GM18873 (cell line): ENCODE measurements around the gene TTLL5.

Experiments
- ATAC-seq: cut with Tn5 transposase; IDR thresholded peaks from one replicate; pipeline ENCODE4 v1.9.1; 2021; ENCODE audit warnings: mild to moderate bottlenecking, moderate library complexity, moderate number of reproducible peaks; ENCODE audit not compliant: unreplicated experiment, low FRiP score

The TTLL5 gene

DNA sequence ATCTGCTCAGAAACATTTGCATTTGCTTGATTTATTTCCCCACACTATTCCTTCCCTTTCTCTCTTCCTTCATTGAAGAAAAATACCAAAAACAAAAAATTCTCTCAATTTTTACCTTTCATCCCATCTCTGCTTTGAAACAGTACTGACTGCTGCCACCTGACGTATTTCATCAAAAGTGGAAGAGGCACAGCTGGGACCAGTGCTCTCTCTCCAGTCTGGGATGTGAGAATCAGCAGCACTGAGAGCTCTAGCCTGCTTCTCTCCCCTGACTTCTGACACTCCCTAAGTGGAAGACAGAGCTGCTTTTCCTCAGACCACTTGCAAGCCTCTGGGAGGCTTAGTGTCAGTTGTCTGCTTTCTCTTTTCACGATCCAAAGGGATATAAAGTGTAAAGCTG lies 36.9 kb downstream of the TTLL5 start:
- no peak for ATAC-seq

DNA sequence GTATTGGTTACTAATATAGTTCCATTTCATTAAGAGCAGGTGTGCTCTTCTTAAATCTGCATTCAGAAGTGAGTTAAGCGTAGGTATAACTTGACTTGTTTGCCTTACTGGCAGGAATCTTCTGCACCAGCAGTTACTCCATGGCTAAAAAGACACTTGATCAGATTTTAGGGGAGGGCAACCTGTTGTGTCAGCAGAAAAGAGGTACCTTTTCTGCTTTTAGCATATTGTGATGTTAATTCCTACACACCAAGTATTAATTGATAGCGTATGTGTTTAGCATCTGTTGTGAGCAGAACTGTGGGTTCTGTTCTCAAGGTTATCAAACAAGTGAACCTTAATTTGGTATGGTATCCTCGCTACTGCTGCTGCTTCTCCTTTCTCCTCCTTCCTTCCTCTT lies 38.3 kb downstream of the TTLL5 start:
- ATAC-seq = no peak

DNA sequence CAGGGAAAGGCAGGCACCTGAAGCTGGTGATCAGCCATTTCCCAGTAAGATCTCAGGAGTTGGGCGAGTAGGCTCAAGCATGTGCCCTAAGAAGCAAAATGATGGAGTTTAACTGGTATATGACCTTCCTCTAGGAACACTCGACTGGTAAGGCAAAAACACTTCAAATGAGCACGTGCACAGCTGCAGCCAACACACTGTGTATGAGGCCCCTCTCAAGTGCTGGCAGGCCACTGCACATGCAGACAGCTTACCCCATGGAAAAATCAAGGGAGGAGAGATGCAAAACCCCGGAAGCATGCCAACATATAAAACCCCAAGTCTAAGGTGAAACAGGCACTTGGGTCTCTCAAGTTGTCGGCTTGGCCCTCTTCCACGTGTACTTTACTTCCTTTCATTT lies 39.2 kb downstream of the TTLL5 start:
- no peak for ATAC-seq

DNA sequence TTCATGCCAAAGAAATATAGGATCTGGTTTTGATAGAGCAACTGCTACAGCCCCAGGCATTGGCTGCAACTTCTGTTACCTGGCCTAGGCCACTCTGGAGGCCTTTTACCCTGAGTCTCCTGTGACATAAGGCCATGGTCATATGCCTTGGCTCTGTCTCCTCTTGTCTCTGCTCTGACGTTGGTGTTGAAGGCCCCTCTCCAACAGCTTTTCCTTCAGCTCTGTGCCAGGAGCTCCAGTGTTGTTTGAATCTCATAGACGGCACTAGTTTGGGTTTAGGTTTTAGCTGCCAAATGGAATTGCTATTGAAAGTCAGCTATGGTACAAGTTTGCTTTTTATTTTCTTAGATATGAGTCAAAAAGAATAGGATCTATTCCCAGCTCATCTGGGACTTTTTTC lies 41.1 kb downstream of the TTLL5 start:
- ATAC-seq = no peak

DNA sequence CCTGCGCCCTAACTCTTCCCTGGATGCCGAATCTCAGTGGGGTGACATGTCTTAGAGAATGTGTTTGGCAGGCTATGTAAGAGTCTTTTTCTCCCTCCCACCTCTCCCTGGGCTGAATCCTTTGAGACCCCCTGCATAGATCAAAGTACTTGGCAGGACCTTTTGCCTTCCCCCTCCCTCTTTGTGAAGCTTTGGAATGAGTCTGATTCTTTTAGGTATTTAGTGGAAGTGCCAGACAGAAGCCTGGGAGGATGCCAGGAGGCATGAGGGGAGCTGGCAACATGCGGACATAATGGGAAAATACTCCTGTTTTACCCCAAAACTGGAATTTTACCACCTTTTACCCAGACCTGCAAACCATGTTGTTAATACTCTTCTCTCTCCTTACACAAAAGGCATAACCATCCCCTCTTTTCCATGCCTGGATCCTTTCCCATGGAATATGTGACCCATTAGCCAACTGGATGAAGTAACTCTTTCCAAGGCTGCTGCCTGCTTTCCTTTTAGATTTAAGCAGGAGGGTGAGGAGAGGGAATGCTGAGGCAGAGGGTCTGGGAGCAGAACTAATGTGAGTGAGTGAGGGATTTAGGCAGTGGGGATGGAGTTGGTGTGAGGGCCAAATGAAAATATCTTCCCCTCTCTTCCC lies 41.7 kb downstream of the TTLL5 start:
- ATAC-seq = no peak

DNA sequence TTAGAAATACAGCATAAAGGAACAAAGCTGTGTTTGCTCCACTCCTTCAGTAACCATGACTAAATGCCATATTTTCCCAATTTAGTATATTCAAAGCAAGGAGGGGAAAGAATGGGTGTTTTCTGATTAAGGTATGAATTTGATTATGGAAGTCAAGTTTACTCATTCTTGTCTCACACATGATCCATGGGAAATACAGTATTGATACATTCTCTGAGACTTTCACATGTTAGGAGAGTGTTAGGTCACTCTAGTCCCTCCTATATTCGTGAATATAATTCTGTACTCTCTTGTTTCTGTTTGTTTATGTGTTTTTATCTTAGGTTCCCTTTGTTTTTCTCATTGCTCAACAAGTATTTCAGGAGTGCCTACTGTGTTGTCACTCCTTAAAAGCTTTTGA lies 42.4 kb downstream of the TTLL5 start:
- ATAC-seq = no peak

DNA sequence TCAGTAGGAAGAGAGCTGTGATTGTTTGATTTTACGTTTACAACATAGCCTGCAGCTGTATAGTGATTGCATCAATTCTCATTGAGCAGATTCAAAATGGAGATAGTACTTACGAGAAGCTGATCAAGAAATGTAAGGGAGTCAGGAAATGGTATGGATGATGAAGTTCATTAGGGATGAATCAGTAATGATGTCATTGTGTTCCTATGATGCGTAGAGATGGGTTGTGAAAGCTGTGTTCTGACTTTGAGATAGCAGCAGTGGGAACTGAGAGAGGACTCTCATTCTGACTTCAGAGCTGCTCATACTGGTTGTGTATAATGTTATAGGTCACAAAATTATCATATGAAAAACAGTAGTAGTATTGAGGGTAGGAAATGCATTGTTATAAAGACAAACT lies 44.0 kb downstream of the TTLL5 start:
- ATAC-seq = no peak

DNA sequence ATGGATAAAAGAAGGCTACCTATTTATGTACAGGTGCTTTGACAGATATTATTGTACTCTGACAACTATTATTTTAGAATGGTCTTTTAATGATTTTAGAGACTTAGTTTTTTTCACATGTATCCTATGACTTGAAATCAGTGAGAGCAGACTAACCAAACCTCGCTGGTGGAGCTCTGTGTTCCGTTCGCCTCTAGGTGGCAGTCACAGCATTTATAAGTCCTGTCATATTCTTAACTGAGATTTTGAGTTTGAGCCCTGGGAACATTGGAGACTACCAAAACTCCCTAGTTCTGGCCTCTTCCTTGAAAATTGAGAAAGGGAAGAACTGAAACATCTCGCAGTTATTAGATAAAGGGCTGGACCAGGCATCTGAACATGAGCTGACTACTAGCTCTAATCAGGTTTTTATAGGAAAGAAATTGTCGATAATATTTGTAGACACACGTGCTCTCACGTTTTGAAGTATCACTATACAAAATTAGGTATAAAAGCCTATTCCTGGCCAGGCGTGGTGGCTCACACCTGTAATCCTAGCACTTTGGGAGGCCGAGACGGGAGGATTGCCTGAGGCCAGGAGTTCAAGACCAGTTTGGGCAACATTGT lies 48.3 kb downstream of the TTLL5 start:
- ATAC-seq = no peak

DNA sequence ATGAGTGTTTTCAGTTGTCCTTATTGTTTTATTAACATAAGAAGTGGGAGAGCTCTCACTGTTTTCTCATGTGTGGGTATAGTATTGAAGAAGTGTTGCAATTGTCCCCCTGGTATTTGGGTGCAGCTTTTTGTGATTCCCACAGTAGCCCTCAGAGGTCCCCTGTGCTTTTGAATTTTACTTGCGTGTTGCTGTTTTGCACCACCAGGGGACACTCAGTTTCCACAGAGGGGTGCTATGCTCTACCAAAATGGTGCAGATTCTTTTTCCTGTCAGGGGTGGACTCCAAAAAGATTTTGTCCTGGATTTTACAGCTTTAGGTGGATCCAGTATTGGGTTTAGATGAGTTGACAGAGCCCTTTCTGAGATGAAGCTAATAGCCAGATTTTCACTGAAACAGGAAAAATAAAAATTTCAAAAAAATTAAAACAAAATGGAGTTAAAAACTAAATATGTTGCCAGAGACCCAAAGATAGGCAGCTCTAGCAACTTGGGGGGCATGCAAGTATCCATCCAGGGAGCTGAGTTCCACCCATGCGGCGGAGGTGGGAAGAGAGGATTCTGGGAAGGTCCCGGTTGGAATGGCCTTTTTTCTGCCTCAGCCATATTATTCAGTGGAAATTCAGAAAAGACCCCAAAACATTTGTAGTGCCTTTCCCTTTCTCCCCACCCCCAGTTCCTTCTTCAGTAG lies 50.2 kb downstream of the TTLL5 start:
- no peak for ATAC-seq

DNA sequence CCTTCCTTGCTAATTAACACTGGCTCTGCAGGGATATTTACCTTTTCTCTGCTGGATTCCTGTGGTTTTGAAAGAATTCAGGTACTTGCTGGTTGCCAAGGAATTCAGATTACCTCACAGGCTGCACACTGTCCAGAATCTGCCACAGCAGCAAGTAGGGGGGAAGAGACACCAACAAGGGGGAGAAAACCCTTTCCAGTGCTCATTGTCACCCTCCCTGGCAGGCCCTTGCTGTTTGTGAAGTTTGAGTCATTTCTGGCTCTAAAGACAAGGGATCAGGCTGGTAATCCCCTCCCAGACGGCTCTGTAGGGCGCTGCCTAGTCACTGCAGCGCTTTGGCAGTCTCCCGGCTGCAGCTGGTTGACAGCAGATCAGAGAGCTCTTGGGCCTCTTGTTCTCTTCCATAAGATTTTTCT lies 50.8 kb downstream of the TTLL5 start:
- ATAC-seq = peak; percentile 61

DNA sequence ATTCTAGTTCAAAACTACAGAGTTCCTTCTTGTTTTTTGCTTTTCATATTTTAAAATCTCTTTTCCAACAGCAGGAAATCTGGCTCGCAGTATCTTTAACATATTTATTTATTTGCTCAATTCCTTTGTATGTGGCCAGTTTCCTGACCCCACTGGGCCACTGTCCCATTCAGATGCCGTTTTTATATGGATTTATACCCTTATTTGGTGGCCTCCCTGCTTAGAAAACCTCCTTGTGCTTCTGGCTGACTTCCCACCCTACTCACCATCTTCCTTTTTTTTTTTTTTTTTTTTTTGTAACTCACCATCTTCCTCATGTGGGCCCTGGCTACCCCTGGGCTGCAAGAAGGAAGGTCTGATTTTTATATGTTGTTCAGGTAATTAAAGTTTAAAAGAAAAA lies 53.9 kb downstream of the TTLL5 start:
- no peak for ATAC-seq

DNA sequence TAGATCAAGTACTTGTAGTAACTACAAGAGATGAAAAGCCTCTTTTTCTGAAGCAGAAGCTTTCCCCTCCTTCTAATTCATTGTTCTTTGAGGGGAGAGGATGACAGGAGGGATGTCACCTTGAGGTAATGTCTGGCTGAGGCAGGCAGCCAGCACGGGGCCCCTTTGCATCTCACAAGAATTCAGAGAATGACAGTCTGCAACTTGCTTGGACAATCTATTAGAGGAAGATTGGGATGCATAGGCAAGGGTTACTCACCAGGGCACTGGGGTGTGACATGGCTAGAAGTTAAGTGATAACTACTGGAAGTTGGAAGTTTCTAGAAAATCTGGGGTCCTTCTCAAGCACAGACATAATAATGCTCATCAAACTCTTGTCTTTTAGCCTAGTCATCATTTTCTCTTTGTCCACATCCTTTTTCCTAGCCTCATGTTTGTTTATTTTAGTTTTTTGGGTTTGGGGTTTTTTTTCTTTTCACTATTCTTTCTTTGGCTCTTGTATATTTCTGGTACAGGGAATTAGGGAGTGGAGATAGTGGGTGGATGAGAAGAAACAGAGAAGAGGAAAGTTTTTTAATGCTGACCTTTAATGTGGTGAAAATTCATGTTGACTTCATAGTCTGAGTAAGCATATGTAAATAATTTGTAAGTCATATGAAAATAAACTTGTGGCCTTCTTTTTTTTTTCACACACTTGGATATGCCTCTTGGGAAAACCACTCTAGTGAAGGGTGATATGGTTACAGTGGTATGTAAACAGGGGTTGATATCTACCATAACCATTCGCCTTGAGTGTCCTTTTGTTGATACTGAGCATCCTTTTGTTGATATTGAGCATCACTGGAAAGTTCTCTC lies 55.1 kb downstream of the TTLL5 start:
- ATAC-seq = no peak

DNA sequence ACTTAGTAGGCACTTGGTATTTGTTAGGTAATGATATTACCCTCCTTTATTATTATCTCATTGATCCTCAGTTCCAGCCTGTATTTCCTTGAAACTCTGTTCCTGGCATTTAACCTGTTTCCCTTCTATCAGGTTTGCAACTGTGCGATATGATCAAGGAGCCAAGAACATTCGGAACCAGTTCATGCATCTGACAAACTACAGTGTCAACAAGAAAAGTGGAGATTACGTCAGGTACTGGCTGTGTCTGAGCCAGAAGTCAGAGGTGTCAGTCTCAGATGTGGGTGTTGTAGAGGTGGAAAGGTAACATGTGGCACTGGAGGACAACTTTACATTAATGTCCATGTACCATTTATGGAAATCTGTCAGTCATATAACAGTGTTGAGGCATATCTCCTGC lies 56.7 kb downstream of the TTLL5 start:
- ATAC-seq = no peak

DNA sequence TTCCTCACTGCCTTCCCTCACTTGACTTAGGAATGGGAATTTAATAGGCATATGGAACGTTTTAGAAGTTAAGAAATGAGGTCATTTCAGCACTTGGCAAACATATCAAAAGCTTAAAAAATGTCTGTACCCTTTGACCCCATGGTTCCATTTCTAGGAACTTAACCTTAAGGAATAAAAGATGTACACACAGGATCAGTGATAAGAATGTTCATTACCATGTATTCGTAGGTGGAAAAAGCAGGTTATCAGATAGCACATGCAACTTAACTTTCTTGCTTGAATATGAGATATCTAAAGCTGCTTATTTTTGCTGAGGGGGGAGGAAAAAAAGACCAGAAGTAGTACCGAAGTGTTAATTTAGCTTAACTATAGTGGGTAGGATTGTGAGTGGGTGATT lies 57.2 kb downstream of the TTLL5 start:
- ATAC-seq = no peak

DNA sequence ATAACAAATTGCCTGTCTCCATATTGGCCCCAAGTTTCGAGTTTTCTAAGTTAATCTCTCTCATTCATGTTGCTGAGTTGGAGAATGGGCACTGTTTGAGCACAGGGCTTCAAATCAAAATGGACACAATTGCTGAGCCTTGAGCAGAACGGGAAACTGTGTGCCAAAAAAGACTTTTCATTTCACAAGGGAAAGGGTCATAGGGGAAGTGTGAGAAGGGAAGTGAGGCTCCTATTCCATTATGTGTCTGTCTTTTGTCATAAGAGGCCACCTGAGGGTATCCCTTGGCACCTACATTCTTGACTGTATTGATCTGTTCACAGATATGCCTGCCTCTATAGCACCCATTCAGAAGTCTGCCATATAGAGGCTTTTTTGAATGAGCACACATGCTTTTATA lies 59.1 kb downstream of the TTLL5 start:
- no peak for ATAC-seq

DNA sequence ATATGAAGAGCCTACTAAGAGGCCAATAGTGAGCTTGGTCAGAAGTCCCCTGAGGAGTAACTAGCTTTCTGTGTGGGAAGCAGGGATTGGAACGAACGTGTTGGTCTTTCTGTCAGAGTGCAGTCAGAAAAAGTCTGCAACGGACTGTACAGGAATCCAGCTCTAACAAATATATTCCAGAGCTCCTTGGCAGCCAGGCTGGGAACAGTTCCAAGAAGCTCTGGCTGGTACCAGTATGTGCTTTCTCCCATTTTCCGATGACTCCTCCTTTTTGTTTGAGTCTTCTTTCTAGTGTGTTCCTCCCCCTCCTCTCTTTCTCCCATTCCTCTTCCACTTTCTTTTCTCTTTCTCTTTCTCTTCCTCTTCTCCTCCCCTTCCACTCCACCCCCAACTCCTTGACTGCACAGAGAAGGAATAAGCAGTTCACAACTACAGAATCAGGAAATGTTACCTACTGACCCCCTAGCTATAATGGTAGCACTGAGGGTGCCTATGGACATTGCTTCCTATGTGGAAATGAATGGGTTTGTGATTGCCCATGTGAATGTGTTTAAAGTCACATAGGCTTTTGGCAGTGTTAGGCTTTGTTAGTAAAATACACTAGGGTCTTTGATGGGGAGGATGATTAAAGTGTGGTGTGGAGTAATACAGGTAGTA lies 59.9 kb downstream of the TTLL5 start:
- no peak for ATAC-seq

DNA sequence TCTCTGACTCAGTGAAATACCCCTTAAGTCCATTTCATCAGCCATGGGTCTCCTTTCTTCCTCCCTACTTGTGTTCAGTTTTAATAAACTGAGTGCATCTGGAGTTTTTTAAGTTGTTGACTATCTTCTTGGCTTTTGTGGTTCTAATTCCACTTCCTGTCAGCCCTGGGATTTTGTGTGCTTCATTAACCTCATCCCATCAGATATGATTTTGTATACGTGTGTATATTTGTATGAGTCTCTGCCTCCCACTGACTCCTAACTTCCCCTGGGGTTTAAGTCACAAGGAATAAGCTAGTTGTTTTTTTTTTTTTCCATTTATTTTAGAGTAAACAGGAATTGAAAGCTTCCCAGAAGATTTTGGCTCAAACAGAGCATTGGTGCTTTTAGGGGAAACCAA lies 62.7 kb downstream of the TTLL5 start:
- ATAC-seq = no peak

DNA sequence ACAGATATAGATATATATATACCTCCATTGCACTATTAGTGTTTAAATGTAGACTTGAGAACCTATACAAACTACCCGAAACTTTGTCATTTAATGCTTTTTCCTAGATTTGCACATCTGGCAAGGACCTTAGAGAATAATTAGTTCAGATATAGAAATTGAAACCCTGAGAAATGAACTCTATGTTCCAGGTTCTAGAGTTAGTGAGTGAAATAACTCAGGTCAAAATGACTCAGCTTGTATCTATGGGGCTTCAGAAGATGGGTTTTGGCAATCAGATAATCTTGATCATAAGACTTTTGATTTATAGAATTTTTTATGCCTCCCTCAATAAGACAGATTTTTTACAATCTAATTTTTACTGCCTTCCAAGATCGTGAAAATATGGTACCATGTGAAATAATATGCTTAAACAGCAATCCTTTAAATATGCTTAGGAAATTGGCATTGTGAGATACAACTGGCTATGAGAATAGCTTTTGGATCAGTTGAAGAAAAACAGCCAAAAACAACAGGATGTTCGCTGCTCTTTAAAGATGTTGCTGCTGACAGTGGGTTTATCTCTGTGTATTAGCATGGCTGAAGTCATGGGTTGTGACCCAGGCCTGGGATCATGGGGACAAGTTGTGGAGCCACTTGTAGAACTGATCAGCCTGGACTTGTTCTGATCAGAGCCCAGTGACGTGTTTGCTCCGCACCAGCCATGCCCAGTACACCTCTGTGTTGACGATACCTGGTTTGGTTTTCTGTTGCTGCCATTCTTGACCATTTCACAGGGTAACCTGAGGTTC lies 63.6 kb downstream of the TTLL5 start:
- no peak for ATAC-seq

DNA sequence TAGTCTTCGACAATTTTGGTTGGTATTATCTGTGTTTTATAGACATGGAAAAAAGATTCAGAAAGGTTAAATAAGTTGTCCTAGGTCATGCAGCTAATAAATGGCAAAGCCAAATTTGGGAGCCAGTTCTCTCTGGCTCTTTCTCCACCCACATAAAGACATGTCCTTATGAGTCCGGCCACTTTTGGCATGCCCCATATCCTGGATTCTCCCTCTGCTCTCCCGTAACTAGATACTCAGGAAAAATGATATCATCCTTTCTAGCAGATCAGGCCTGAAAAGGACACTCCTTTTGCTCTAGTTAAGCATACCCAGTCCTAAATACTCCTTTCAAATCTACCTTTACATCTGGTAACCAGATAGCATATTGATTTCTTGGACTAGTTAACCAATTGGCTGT lies 64.4 kb downstream of the TTLL5 start:
- no peak for ATAC-seq

DNA sequence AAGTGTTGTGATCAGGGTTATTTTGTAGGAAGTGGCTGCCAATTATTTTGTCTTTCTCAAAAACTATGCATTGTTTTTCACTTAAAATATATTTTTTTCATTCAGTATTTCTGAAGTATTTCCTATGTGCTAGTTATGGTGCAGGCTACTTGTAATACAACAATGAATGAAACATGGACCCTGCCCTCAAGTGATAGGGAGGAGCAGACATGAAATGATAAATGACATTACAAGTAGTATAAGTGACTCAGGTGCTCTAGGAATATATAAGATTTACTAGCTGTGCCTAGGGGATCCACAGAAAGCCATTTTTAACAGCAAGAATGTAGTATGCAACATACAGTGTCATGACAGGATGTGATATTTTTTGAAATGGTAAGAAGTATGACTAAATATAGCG lies 65.3 kb downstream of the TTLL5 start:
- no peak for ATAC-seq
